Endothelial cell (in vitro differentiated cells): ENCODE results near the gene EGLN1. TPM values are rescaled to one million over a fixed set of nuclear protein-coding genes. Genes with fewer than 3 reads are reported as not detected.

ENCODE experiments used
- DNase-seq: peaks from one replicate; pipeline ENCODE4 v3.0.0; 2021; ENCODE audit warnings: low spot score
- H3K27ac Mint-ChIP-seq: one replicate; pipeline ENCODE4 v1.8.0; 2021; ENCODE audit warnings: mixed read lengths, inconsistent platforms; ENCODE audit not compliant: unreplicated experiment
- H3K27me3 Mint-ChIP-seq: one replicate; pipeline ENCODE4 v1.8.0; 2021; ENCODE audit warnings: mild to moderate bottlenecking, moderate library complexity, mixed read lengths, inconsistent platforms; ENCODE audit not compliant: unreplicated experiment
- H3K36me3 Mint-ChIP-seq: one replicate; pipeline ENCODE4 v1.8.0; 2021; ENCODE audit warnings: mild to moderate bottlenecking, low read depth, mixed read lengths, inconsistent platforms; ENCODE audit not compliant: unreplicated experiment
- H3K4me1 Mint-ChIP-seq: one replicate; pipeline ENCODE4 v1.8.0; 2021; ENCODE audit warnings: mild to moderate bottlenecking, mixed read lengths, inconsistent platforms; ENCODE audit not compliant: unreplicated experiment
- H3K4me3 Mint-ChIP-seq: one replicate; pipeline ENCODE4 v1.8.0; 2021; ENCODE audit warnings: mild to moderate bottlenecking, mixed read lengths, inconsistent platforms; ENCODE audit not compliant: unreplicated experiment
- H3K9me3 Mint-ChIP-seq: one replicate; pipeline ENCODE4 v1.8.0; 2021; ENCODE audit warnings: mixed read lengths, inconsistent platforms; ENCODE audit not compliant: unreplicated experiment
- CTCF ChIP-seq: fragments of 200-600 bp; sonication (generic); IDR thresholded peaks from one replicate; pipeline ENCODE4 v1.5.0; 2021; ENCODE audit warnings: antibody characterized with exemption; ENCODE audit not compliant: unreplicated experiment
- total RNA-seq: library from RNA; stranded (reverse); fragmentation: NEBNext Ultra II Directional; extraction: Animal tissue kit (Norgen Biotek cat#: 25700); gene quantifications from one replicate; pipeline ENCODE4 v1.2.1, GENCODE V29; 2021; ENCODE audit not compliant: unreplicated experiment

The EGLN1 gene
- total RNA-seq, 1 donor from 2014 or later = 30.8 TPM

DNA sequence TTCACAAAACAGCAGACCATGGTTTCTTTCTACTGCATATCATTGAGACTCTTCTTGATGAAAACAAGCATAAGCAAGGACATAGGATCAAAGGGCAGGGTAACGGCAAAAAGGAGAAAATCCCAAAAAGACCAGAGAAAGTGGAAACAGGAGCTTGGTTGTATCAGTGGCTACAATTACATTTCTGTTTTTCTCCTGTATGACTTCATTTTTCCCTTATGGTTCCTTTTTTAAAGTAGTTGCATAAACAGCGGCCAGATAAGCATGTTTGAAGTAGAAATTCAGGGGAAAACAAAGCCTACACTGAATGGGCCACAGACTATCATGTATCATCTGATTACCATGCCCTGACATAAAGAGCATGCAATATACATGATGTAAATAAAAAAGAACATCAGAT is 4.6 kb downstream of the EGLN1 start:
- H3K4me1 Mint-ChIP-seq = peaks cover 44% of the 10 kb centered on the region
- peak overlapping the region; percentile 67 for H3K4me3 Mint-ChIP-seq
- no peak overlapping the region for H3K27ac Mint-ChIP-seq
- peaks cover 17% of the 10 kb centered on the region for H3K36me3 Mint-ChIP-seq
- no peaks in the 10 kb centered on the region for H3K9me3 Mint-ChIP-seq
- no peak for TF ChIP-seq CTCF
- no peak for DNase-seq
- H3K27me3 Mint-ChIP-seq = peaks cover 12% of the 10 kb centered on the region

DNA sequence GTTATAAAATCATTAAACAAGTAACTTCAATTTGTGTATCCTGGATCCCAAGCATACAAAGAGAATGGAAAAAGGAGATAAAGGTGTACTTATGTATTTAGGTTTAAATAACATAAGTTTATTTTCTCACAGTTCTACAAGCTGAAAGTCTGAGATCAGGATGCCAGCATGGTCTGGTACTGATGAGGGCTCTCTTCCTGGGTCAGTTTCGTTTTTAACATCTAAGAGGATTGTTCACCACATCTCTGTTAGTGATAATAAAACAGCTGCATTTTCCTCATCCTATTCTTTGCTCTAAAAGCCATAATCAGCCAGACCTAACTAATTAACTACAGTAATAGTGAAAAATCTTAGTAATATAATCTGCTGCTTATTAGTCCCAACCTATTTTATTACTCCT is 5.2 kb downstream of the EGLN1 start:
- DNase-seq = no peak
- peaks cover 17% of the 10 kb centered on the region for H3K36me3 Mint-ChIP-seq
- peaks cover 44% of the 10 kb centered on the region for H3K4me1 Mint-ChIP-seq
- H3K4me3 Mint-ChIP-seq = peak overlapping the region; percentile 67
- no peak for TF ChIP-seq CTCF
- no peaks in the 10 kb centered on the region for H3K9me3 Mint-ChIP-seq
- peaks cover 12% of the 10 kb centered on the region for H3K27me3 Mint-ChIP-seq
- H3K27ac Mint-ChIP-seq = no peak overlapping the region

GRCh38 chr1:231415018-231415583 is 7.0 kb downstream of the EGLN1 start:
- H3K27me3 Mint-ChIP-seq = peaks cover 3% of the 10 kb centered on the region
- peaks cover 10% of the 10 kb centered on the region for H3K36me3 Mint-ChIP-seq
- H3K4me1 Mint-ChIP-seq = peaks cover 40% of the 10 kb centered on the region
- no peak for TF ChIP-seq CTCF
- DNase-seq = no peak
- H3K4me3 Mint-ChIP-seq = no peak overlapping the region
- H3K9me3 Mint-ChIP-seq = no peaks in the 10 kb centered on the region
- no peak overlapping the region for H3K27ac Mint-ChIP-seq

- H3K27ac Mint-ChIP-seq = no peak overlapping the region
- TF ChIP-seq CTCF = no peak
- peaks cover 9% of the 10 kb centered on the region for H3K36me3 Mint-ChIP-seq
- peaks cover 1% of the 10 kb centered on the region for H3K27me3 Mint-ChIP-seq
- H3K9me3 Mint-ChIP-seq = no peaks in the 10 kb centered on the region
- peaks cover 36% of the 10 kb centered on the region for H3K4me1 Mint-ChIP-seq
- no peak overlapping the region for H3K4me3 Mint-ChIP-seq
- DNase-seq = no peak
Observed at GRCh38 chr1:231414260-231415016, 7.6 kb downstream of the EGLN1 start.

- no peak for DNase-seq
- Mint-ChIP-seq H3K36me3 (peaks cover 9% of the 10 kb centered on the region), H3K4me1 (peaks cover 32% of the 10 kb centered on the region), H3K27ac (no peak overlapping the region), H3K9me3 (no peaks in the 10 kb centered on the region), H3K4me3 (no peak overlapping the region), H3K27me3 (peaks cover 1% of the 10 kb centered on the region)
- TF ChIP-seq CTCF = no peak
Observed at GRCh38 chr1:231413749-231414082, 8.4 kb downstream of the EGLN1 start.
